Activated T-cell treated with anti-CD3 and anti-CD28 coated beads, Interleukin-2, amount 50 U/mL, for 24 hours (primary cell): ENCODE results near the gene OCA2.

Source experiments
- DNase-seq: peaks from one replicate; pipeline ENCODE4 v3.0.0-alpha.2; 2020
- H3K27ac Mint-ChIP-seq: 2 replicates; pipeline ENCODE4 v1.8.0; 2020; ENCODE audit warnings: mild to moderate bottlenecking, mixed read lengths
- H3K27me3 Mint-ChIP-seq: 2 replicates; pipeline ENCODE4 v1.8.0; 2020; ENCODE audit warnings: mixed read lengths
- H3K36me3 Mint-ChIP-seq: 2 replicates; pipeline ENCODE4 v1.8.0; 2020; ENCODE audit warnings: low read depth, mixed read lengths
- H3K4me1 Mint-ChIP-seq: 2 replicates; pipeline ENCODE4 v1.8.0; 2020; ENCODE audit warnings: low read depth, mixed read lengths
- H3K4me3 Mint-ChIP-seq: 2 replicates; pipeline ENCODE4 v1.8.0; 2020; ENCODE audit warnings: mild to moderate bottlenecking, moderate library complexity, mixed read lengths
- H3K9me3 Mint-ChIP-seq: 2 replicates; pipeline ENCODE4 v1.8.0; 2020; ENCODE audit warnings: mixed read lengths

The OCA2 gene

DNA sequence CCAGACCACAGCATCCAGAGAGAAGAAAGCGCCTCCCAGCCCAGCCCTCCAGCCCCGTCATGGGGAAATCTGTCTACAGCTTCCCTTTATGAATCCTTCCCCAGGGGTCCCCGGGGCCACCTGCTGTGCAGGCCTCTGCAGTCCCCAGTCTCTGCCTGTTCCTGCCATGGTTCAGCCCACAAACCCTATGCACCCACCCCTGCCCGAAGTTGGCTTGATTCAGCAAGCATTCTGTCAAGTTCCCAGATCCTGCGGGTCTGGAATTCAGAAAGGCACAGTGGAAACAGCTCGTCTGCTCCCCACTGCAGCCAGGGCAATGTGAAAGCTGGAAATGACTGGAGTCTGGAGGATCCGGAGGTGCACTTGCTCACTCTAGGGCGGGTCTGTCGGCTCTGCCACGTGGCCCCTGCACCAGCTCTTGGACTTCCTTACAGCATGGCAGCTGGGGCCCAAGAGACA, 2.9 kb upstream of the OCA2 start:
- Mint-ChIP-seq H3K4me1 (peaks cover 21% of the 10 kb centered on the region), H3K27ac (no peak overlapping the region), H3K9me3 (no peaks in the 10 kb centered on the region)

DNA sequence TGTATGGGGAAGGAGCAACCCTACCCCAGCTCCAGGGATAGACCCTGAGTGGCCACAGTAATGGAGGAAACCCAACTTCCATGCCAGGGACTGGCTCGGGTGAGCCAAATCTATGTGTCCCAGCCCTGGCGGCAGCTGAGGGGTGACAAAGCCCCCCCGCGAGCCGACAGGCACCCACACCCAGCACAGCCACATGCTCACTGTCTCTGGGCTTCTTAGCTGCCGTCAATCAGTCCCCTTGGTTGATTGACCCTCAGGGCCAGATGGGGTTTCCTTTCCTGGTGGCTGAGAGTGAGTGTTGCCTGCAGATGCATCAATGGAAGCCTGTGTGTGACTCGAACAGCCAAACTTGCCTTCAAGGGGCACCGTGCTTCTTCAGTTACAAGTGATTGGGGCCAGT, 2.1 kb upstream of the OCA2 start:
- Mint-ChIP-seq H3K27ac (no peak overlapping the region), H3K27me3 (peaks cover 81% of the 10 kb centered on the region), H3K4me1 (peaks cover 24% of the 10 kb centered on the region), H3K4me3 (no peak overlapping the region), H3K36me3 (no peaks in the 10 kb centered on the region), H3K9me3 (no peaks in the 10 kb centered on the region)
- DNase-seq = no peak

More for the DNA sequence above, 2.9 kb upstream of the OCA2 start:
- Mint-ChIP-seq H3K27me3 (peaks cover 78% of the 10 kb centered on the region), H3K36me3 (no peaks in the 10 kb centered on the region), H3K4me3 (no peak overlapping the region)
- DNase-seq = no peak

DNA sequence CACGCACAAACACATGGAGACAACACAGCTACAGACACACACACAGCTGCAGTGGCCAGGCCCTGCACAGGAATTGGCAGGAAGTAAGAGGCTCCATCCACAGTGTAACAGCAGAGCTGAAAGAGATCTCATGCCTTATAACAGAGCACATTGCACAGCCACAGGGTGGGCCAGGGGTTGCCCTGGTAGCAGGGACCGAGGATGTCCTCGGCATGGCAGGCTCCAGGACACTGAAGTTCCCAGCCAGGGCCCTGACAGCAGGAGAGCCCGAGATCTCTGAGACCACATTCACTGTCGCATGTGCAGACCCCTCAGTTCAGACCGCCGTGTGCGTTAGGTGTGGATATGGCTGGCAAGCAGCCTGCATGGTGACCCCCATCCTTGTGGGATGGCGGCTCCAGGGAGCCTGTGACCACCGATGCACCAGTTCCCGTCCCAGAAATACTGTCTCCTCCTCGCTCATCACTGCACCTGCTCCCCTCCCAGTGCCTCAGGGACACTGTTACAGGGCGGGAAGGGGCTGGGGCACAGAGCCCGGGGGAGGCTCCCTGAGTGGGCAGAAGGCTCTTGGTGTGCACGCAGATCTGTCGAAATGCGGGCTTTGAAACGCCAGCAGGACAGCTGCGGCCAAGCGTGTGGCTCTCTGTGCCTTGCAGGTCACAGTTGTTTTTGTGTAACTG, 1.5 kb upstream of the OCA2 start:
- DNase-seq = no peak
- Mint-ChIP-seq H3K27ac (no peak overlapping the region), H3K4me3 (no peak overlapping the region), H3K9me3 (no peaks in the 10 kb centered on the region), H3K4me1 (peaks cover 25% of the 10 kb centered on the region), H3K27me3 (peaks cover 81% of the 10 kb centered on the region), H3K36me3 (no peaks in the 10 kb centered on the region)

DNA sequence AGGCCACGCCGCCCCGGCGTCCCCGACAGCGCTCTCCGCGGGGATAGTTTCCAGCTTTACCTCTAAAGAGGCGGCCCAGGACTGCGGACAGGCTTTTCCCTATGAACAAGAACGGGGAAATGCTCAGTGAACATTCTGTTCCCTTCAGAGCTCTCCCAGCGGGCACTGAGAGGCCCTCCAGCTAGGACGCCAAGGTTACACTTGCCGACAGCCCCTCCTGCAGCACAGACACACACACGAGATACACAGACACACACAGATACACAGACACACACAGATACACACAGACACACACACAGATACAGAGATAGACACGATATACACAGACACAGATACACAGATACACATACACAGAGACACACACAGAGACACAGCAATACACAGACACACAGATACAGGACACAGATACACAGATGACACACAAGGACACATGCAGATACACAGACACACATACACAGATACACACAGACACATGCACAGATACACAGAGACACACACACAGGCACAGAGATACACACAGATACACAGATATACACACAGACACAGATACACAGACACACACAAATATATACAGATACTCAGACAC, 533 bp upstream of the OCA2 start:
- no peak for DNase-seq
- H3K9me3 Mint-ChIP-seq = no peaks in the 10 kb centered on the region
- no peaks in the 10 kb centered on the region for H3K36me3 Mint-ChIP-seq
- peaks cover 29% of the 10 kb centered on the region for H3K4me1 Mint-ChIP-seq
- peaks cover 81% of the 10 kb centered on the region for H3K27me3 Mint-ChIP-seq
- H3K4me3 Mint-ChIP-seq = no peak overlapping the region
- no peak overlapping the region for H3K27ac Mint-ChIP-seq

DNA sequence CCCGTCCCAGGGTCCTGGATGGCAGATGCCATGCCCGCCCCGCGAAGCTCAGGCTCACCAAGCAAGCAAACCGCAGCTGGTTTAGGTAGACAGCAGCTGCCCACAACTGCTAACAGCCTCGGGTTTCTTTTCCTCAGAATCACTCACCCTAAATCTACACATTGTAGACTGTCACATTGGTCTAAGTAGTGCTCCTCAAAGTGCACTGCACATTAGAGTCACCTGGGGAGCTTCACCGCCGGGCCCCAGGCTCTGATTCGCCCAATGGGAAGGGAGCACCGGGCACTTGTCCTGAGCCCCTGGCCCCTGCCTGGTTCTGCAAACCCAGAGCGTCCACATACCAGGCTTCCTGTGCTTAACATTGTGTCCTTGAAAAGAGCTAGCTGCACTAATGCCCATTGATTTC, 752 bp downstream of the OCA2 start:
- peaks cover 32% of the 10 kb centered on the region for H3K4me1 Mint-ChIP-seq
- no peak overlapping the region for H3K27ac Mint-ChIP-seq
- no peak for DNase-seq
- no peaks in the 10 kb centered on the region for H3K36me3 Mint-ChIP-seq
- H3K4me3 Mint-ChIP-seq = no peak overlapping the region
- H3K27me3 Mint-ChIP-seq = peaks cover 83% of the 10 kb centered on the region
- H3K9me3 Mint-ChIP-seq = no peaks in the 10 kb centered on the region

DNA sequence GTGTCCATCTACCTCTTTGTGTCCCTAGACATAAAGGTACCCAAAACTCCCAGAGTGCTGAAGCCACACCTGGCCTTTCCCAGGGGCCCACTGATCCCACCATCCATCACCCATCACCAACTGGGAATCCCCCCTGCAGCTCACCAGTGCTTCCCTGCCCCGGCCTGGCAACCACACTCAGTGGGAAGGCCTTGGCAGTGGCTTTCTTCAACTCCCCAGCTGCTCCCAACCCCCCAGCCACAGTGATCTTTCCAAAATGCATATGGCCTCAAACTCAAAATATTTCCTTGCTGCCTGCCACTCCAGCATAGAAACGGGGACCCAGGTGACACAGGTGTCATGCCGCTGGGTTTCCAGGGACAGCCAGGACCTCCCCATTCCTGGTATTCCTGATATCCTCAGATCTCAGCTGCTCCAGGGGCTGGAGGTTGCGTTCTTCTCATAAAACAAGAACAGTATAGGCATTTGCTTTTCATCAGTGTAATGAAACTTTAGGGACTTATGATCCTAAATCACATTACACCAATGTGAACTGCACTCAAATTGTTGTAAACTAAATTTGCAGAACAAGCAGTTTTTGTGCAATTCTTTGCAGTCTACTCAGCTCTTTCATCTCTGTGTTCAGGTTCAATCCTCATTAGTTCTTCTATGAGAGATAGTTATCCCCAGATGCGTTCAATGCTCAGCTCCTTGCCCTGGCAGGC, 1.3 kb downstream of the OCA2 start:
- peaks cover 83% of the 10 kb centered on the region for H3K27me3 Mint-ChIP-seq
- no peaks in the 10 kb centered on the region for H3K36me3 Mint-ChIP-seq
- no peaks in the 10 kb centered on the region for H3K9me3 Mint-ChIP-seq
- H3K27ac Mint-ChIP-seq = no peak overlapping the region
- peak overlapping the region; percentile 25 for H3K4me3 Mint-ChIP-seq
- DNase-seq = no peak
- H3K4me1 Mint-ChIP-seq = peaks cover 32% of the 10 kb centered on the region

DNA sequence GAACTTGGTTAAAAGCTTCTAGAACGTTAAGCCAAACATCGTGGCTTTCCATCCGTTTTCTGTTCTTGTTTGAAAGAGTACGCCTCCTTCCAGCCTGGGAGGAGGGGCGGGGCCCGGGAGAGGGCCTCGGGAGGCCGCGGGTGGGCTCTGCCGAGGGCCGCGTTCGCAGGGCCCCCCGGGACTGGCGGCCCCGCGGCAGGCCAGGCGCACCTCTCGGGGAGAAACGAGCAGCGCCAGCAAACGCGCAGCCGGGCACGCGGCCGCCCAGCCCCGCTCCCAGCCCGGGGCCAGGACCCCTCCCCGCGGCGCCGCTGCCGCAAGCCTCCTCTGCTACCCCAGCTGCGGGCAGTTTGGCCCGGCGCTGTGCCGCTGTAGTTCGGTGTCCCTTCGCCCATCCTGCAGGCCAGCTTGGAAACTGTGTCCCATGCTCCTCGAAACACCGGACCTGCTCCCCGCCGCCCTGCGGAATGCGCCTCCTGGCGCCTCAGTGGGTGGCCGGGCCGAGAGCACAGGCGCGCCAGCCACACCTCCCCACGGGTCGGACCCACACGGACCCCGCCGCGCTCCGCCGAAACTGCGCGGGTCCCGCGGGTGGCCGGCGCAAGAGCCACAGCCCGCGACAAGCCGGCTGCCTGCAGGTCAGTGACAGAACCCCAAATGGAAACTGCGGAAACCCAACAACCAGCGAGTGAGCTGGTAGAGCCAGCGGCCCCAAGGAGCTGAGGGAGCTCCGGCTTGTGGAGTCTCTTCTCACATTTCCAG, 2.3 kb downstream of the OCA2 start:
- Mint-ChIP-seq H3K27me3 (peaks cover 84% of the 10 kb centered on the region), H3K9me3 (no peaks in the 10 kb centered on the region), H3K4me3 (peak overlapping the region; percentile 76), H3K4me1 (peaks cover 32% of the 10 kb centered on the region), H3K36me3 (no peaks in the 10 kb centered on the region), H3K27ac (no peak overlapping the region)
- peak; percentile 48 for DNase-seq

DNA sequence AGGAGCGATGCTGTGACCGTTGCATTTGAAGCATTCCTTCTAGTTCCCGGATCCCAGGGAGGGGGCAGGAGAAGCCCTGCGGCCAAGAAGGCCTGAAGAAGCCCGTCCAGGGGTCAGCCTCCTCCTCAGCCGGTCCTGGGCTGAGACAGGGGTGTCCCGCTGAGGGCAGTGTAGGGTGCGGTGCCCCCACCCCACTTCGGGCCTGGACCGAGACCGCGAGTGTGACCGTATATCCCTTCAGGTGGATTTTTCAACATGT, 2.8 kb downstream of the OCA2 start:
- peaks cover 32% of the 10 kb centered on the region for H3K4me1 Mint-ChIP-seq
- no peaks in the 10 kb centered on the region for H3K36me3 Mint-ChIP-seq
- peaks cover under 1% of the 10 kb centered on the region for H3K9me3 Mint-ChIP-seq
- H3K4me3 Mint-ChIP-seq = peak overlapping the region; percentile 76
- peaks cover 85% of the 10 kb centered on the region for H3K27me3 Mint-ChIP-seq
- H3K27ac Mint-ChIP-seq = no peak overlapping the region
- no peak for DNase-seq

DNA sequence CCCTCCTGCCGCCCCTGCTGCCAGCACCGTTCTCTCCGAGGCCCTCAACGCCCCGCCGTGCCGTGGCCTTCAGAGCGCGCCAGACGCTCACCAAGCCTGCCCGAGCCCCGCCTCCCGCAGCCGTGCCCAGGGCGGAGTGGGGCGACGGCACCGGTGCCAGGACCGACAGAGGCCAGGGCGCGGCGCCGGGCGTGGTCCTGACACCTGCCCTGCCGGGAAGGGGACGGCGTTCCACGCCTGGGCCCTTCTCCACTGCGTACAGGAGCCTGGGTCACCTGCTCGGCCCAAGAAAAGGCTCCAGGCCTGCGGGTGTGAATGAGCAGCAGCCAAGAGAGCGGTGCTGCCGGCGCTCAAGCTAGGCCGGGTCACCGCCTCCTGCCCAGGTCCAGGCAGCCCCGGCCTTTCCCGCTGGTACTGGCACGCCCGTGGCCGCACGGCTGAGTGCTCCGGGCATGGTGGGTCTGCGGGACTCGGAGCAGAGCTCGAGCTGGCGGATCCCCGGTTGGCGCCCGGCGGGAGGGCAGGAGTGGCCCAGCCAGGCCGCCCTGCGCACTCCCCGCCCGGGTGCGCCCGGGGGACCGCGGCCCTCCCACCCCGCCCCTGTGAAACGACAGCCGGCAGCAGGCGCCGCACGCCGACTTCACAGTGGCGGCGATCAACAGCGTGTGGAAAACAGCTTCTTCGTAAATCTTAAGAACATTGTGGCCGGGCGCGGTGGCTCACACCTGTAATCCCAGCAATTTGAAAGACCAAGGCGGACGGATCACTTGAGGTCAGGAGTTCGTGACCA, 4.2 kb downstream of the OCA2 start:
- H3K27ac Mint-ChIP-seq = no peak overlapping the region
- peaks cover 83% of the 10 kb centered on the region for H3K27me3 Mint-ChIP-seq
- DNase-seq = peak; percentile 64
- peaks cover 13% of the 10 kb centered on the region for H3K9me3 Mint-ChIP-seq
- H3K4me1 Mint-ChIP-seq = peaks cover 32% of the 10 kb centered on the region
- H3K4me3 Mint-ChIP-seq = peak overlapping the region; percentile 76
- H3K36me3 Mint-ChIP-seq = peaks cover 2% of the 10 kb centered on the region

DNA sequence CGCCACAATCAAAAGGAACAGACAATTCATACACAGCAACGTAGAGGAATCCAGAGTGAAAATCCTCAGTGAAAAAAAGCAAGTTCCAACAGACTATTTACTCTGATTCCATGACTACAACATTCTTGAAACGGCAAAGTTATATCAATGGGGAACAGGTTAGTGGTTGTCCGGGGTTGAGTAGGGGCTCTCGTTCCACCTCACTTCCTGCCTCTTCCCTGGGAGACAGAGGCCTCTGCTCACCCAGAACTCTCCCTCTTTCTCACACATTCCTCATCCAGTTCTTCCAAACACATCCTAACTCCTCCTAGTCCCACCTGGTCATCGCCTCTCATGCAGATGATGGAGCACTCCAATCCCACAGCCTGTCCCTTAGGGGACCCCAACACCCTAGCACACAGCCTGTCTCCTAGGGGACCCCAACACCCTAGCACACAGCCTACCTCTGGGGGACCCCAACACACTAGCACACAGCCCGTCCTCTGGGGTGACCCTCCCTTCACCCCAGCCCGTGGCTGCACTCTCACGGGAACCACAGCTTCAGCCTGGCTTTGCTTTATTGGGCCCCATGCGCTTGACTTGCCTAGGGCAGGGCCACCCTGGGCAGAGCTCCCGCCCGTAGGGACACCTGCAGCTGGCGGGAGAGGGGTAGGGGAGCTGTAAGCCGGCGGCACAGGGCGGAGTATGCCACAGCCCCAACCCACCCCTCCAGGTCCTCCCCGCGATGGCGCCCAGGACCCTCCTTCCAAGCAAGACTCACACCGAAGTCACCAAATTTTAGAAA, 5.2 kb downstream of the OCA2 start:
- peak overlapping the region; percentile 12 for H3K4me3 Mint-ChIP-seq
- peaks cover 28% of the 10 kb centered on the region for H3K4me1 Mint-ChIP-seq
- no peak for DNase-seq
- H3K36me3 Mint-ChIP-seq = peaks cover 2% of the 10 kb centered on the region
- H3K9me3 Mint-ChIP-seq = peaks cover 17% of the 10 kb centered on the region
- peaks cover 84% of the 10 kb centered on the region for H3K27me3 Mint-ChIP-seq
- no peak overlapping the region for H3K27ac Mint-ChIP-seq

DNA sequence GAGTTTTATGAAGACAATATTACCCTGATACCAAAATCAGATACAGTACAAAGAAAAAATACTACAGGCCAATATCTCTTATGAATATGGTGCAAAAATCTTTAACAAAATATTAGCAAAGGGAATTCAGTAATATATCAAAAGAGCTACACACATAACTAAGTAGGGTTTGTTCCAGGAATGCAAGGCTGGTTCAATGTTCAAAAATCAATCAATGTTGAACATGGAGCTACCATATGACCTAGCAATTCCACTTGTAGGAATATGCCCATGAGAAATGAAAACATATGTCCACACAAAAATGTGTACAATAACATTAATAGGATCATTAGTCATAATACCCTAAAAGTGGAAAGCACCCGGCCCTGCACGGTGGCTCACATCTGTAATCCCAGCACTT, 7.8 kb downstream of the OCA2 start:
- Mint-ChIP-seq H3K27ac (no peak overlapping the region), H3K36me3 (peaks cover 4% of the 10 kb centered on the region)

DNA sequence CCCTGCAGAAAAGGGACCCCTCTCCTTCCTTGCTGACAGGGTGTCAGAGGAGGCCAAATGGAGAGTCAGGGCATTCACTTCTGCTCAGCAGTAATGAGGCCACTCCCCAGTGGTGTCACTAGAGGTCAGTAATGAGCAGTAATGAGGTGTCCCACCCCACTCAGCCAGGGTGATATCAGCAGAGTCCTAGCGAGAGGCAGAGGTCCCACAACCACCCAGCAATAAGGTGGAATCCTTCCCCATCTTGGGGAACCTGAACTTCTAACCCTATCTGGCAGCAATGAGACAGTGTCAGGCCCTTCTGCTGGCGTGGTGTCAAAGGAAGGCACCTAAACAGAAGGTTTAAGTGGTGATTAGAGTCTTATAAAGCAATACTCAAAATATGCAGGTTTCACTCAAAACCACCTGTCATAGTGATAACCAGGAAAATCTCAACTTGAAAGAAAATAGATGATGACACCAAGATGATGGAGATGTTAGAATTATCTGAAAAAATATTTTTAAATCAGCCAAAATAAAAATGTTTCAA, 12.9 kb downstream of the OCA2 start:
- no peak overlapping the region for H3K4me3 Mint-ChIP-seq
- H3K27me3 Mint-ChIP-seq = peaks cover 62% of the 10 kb centered on the region
- DNase-seq = peak; percentile 58
- H3K4me1 Mint-ChIP-seq = peaks cover 3% of the 10 kb centered on the region
- H3K36me3 Mint-ChIP-seq = peaks cover 4% of the 10 kb centered on the region
- peaks cover 18% of the 10 kb centered on the region for H3K9me3 Mint-ChIP-seq
- no peak overlapping the region for H3K27ac Mint-ChIP-seq

More for the DNA sequence above, 7.8 kb downstream of the OCA2 start:
- Mint-ChIP-seq H3K9me3 (peaks cover 20% of the 10 kb centered on the region), H3K27me3 (peaks cover 87% of the 10 kb centered on the region), H3K4me3 (no peak overlapping the region), H3K4me1 (peaks cover 15% of the 10 kb centered on the region)
- DNase-seq = no peak

DNA sequence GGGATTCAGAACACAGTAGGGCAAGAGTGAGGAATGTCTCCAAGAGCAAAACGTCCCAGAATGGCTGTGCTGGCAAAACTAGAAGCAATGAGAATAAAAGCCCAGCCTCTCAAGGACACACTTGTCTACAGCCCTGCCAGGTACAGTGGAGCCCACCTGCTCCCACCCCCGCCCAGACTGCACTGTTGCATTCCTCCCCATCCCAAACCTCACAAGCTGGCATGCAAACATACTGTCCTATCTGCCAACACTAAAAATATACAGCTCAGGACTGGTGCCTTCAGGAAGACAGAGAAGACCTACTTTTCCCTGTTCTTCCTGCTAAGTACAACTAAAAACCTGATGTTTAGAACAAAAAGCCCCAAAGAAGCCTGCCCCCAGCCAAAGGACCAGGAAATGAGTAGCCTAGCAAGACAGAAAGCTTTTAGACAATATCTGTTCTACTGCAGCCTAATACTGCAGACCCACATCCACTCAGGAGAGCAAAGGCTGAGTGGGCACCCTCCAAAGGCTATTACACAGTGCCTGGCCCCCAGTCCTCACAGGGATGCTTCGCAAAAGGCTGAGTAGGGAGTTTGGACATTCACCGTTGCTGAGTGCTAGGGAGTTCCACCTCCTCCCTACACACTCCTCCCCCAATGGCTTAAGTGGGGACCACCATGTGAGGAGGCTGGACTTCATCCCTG, 13.5 kb downstream of the OCA2 start:
- no peak for DNase-seq
- Mint-ChIP-seq H3K27ac (no peak overlapping the region), H3K9me3 (peaks cover 14% of the 10 kb centered on the region), H3K27me3 (peaks cover 57% of the 10 kb centered on the region), H3K4me1 (peaks cover 3% of the 10 kb centered on the region), H3K36me3 (peaks cover 2% of the 10 kb centered on the region), H3K4me3 (no peak overlapping the region)
